ENCODE measurements around the gene FYB1. TPM values are rescaled to one million over a fixed set of nuclear protein-coding genes. Genes with fewer than 3 reads are reported as not detected.

FYB1 gene
- total RNA-seq, 1 experiment from 2014 or later, result 10.5 TPM

GRCh38 chr5:39062530-39062929 lies 156.8 kb downstream of the FYB1 start:
- H3F3A ChIP-seq (ENCODE audit: insufficient read depth, low read depth), result no peaks in the 10 kb centered on the region; the same call in 1 of the 2 replicates
- no peak overlapping the region for H2AFZ ChIP-seq
- H3K4me3 ChIP-seq, result no peak overlapping the region
- H3K4me2 ChIP-seq, result no peak overlapping the region
- no TSS peak for BruUV-seq (replicated peaks)
- CTCF ChIA-PET, result no interaction called here
- no peak for TF ChIP-seq EZH2 (IDR thresholded peaks at IDR 0.05; ENCODE audit: low read depth)
- TF ChIP-seq, protein P1, sequence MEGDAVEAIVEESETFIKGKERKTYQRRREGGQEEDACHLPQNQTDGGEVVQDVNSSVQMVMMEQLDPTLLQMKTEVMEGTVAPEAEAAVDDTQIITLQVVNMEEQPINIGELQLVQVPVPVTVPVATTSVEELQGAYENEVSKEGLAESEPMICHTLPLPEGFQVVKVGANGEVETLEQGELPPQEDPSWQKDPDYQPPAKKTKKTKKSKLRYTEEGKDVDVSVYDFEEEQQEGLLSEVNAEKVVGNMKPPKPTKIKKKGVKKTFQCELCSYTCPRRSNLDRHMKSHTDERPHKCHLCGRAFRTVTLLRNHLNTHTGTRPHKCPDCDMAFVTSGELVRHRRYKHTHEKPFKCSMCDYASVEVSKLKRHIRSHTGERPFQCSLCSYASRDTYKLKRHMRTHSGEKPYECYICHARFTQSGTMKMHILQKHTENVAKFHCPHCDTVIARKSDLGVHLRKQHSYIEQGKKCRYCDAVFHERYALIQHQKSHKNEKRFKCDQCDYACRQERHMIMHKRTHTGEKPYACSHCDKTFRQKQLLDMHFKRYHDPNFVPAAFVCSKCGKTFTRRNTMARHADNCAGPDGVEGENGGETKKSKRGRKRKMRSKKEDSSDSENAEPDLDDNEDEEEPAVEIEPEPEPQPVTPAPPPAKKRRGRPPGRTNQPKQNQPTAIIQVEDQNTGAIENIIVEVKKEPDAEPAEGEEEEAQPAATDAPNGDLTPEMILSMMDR (conservative IDR thresholded peaks at IDR 0.05), result no peak
- H3K4me1 ChIP-seq (replicated peaks; ENCODE audit: insufficient read depth), result no peaks in the 10 kb centered on the region; the same call in 1 of the 2 replicates
- peaks cover 100% of the 10 kb centered on the region for H3K79me2 ChIP-seq (ENCODE audit: low read depth)
- POLR2A ChIA-PET (ENCODE audit: unreplicated experiment), result no interaction called here
- H3K27ac ChIP-seq, result 0 out of 2 replicates have a peak overlapping the region, but pooled peaks have one; percentile 0
- peaks cover 66% of the 10 kb centered on the region for H4K20me1 ChIP-seq (ENCODE audit: insufficient read depth)
- intact Hi-C loops (cut with micrococcal nuclease; ENCODE audit: unreplicated experiment), result no loop called here
- peaks cover 42% of the 10 kb centered on the region for H3K36me3 ChIP-seq (ENCODE audit: low read depth)
- DNase-seq, result no peak
- H3K9me2 ChIP-seq (ENCODE audit: insufficient read depth), result no peaks in the 10 kb centered on the region
- H3K27me3 ChIP-seq (ENCODE audit: insufficient read depth, low read depth), result no peaks in the 10 kb centered on the region
- H3K9me3 ChIP-seq (ENCODE audit: insufficient read depth, low read depth), result no peaks in the 10 kb centered on the region

DNA sequence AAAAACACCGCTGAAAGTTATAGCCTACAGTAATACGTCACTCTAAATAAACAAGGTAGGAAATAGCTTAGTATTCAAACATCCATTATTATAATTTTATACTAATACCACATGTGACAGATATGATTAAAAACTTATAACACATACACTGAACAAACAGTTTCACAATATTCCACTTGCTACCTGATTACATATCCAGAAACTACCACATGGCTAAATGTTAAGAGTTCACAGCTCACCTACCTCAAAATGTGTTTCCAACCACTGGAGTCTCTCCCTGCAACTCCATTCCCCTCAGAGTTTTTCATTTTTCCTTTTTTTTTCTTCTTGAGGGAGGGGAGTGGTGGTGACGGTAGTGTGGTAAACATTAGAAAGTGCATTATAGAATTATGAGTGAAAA lies 157.3 kb downstream of the FYB1 start:
- H3K36me3 ChIP-seq (ENCODE audit: low read depth), result peaks cover 38% of the 10 kb centered on the region
- no peaks in the 10 kb centered on the region; the same call in 1 of the 2 replicates for H3K4me1 ChIP-seq (replicated peaks; ENCODE audit: insufficient read depth)
- peaks cover 100% of the 10 kb centered on the region for H3K79me2 ChIP-seq (ENCODE audit: low read depth)
- intact Hi-C loops (cut with micrococcal nuclease; ENCODE audit: unreplicated experiment), result no loop called here
- H3F3A ChIP-seq (ENCODE audit: insufficient read depth, low read depth), result no peaks in the 10 kb centered on the region; the same call in 1 of the 2 replicates
- TF ChIP-seq EZH2 (IDR thresholded peaks at IDR 0.05; ENCODE audit: low read depth), result no peak
- TF ChIP-seq, protein P1 (conservative IDR thresholded peaks at IDR 0.05), result no peak
- H3K27ac ChIP-seq, result no peak overlapping the region
- H3K4me3 ChIP-seq, result no peak overlapping the region
- H3K9me2 ChIP-seq (ENCODE audit: insufficient read depth), result no peaks in the 10 kb centered on the region
- DNase-seq, result no peak
- H3K9me3 ChIP-seq (ENCODE audit: insufficient read depth, low read depth), result no peaks in the 10 kb centered on the region
- H4K20me1 ChIP-seq (ENCODE audit: insufficient read depth), result peaks cover 70% of the 10 kb centered on the region
- no peak overlapping the region for H3K4me2 ChIP-seq
- BruUV-seq (replicated peaks), result no TSS peak
- H3K27me3 ChIP-seq (ENCODE audit: insufficient read depth, low read depth), result no peaks in the 10 kb centered on the region
- H2AFZ ChIP-seq, result no peak overlapping the region
- ChIA-PET CTCF (no interaction called here), POLR2A (ENCODE audit: unreplicated experiment) (no interaction called here)

DNA sequence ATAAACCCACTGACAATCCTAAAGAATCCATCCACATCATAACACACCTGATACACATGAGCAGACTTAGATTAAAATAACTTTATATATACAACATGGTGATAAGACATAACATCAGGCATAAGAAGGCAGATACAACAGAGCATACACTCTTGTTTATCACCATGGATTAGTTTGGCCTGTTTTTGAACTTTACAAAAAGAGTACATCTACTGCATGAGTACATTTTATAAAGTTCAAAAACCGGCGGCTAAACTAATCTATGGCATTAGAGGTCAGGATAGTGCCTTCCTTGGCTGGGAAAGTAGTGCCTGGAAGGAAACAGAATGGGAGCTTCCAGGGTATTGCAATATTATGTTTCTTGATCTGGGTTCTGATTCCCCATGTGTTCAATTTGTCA lies 160.3 kb downstream of the FYB1 start:
- no peak for TF ChIP-seq EZH2 (IDR thresholded peaks at IDR 0.05; ENCODE audit: low read depth)
- BruUV-seq (replicated peaks), result no TSS peak

More for the DNA sequence above, 160.3 kb downstream of the FYB1 start:
- H3K9me3 ChIP-seq (ENCODE audit: insufficient read depth, low read depth), result no peaks in the 10 kb centered on the region
- POLR2A ChIA-PET (ENCODE audit: unreplicated experiment), result no interaction called here
- H3F3A ChIP-seq (ENCODE audit: insufficient read depth, low read depth), result no peaks in the 10 kb centered on the region; the same call in none of the 2 replicates
- H3K4me1 ChIP-seq (replicated peaks; ENCODE audit: insufficient read depth), result no peaks in the 10 kb centered on the region; the same call in 1 of the 2 replicates
- intact Hi-C loops (cut with micrococcal nuclease; ENCODE audit: unreplicated experiment), result no loop called here
- H3K36me3 ChIP-seq (ENCODE audit: low read depth), result peaks cover 29% of the 10 kb centered on the region
- peaks cover 100% of the 10 kb centered on the region for H3K79me2 ChIP-seq (ENCODE audit: low read depth)
- H3K4me3 ChIP-seq, result no peak overlapping the region
- DNase-seq, result no peak
- no peak overlapping the region for H3K4me2 ChIP-seq
- no peak overlapping the region for H3K27ac ChIP-seq
- CTCF ChIA-PET, result no interaction called here
- no peak overlapping the region for H2AFZ ChIP-seq
- no peaks in the 10 kb centered on the region for H3K9me2 ChIP-seq (ENCODE audit: insufficient read depth)
- H4K20me1 ChIP-seq (ENCODE audit: insufficient read depth), result peaks cover 75% of the 10 kb centered on the region
- H3K27me3 ChIP-seq (ENCODE audit: insufficient read depth, low read depth), result no peaks in the 10 kb centered on the region
